ENCODE measurements around the gene PCOLCE2. TPM values are rescaled to one million over a fixed set of nuclear protein-coding genes. Genes with fewer than 3 reads are reported as not detected.

The PCOLCE2 gene
- total RNA-seq, 1 donor from 2014 or later, result 4.2 TPM

DNA sequence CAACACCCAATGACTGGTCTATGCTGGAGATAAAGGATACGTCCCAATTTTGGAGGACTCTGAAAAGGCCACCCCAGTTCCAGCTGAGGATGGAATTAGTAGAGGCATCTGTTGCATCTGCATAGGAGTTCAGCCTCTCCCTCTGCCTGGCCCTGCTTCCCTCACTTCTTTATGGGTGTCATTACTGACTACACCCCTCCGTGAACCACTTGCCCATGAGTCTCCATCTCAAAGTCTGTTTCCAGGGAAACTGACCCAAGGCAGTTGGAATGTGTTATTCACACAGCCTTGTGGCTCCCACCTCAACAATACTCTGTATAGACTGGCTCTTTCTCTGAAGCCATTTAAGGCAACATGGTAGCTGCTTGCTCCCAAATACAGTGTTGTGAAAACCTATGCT is 21.4 kb upstream of the PCOLCE2 start:
- H3K4me3 Mint-ChIP-seq, result no peak overlapping the region
- TF ChIP-seq, protein P1, sequence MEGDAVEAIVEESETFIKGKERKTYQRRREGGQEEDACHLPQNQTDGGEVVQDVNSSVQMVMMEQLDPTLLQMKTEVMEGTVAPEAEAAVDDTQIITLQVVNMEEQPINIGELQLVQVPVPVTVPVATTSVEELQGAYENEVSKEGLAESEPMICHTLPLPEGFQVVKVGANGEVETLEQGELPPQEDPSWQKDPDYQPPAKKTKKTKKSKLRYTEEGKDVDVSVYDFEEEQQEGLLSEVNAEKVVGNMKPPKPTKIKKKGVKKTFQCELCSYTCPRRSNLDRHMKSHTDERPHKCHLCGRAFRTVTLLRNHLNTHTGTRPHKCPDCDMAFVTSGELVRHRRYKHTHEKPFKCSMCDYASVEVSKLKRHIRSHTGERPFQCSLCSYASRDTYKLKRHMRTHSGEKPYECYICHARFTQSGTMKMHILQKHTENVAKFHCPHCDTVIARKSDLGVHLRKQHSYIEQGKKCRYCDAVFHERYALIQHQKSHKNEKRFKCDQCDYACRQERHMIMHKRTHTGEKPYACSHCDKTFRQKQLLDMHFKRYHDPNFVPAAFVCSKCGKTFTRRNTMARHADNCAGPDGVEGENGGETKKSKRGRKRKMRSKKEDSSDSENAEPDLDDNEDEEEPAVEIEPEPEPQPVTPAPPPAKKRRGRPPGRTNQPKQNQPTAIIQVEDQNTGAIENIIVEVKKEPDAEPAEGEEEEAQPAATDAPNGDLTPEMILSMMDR (IDR thresholded peaks at IDR 0.05; ENCODE audit: unreplicated experiment), result no peak
- H3K36me3 Mint-ChIP-seq, result no peaks in the 10 kb centered on the region
- peaks cover 5% of the 10 kb centered on the region for H3K4me1 Mint-ChIP-seq
- H3K9me3 Mint-ChIP-seq, result no peaks in the 10 kb centered on the region
- DNase-seq (ENCODE audit: low spot score in 2 of 2, unreplicated experiment in 2 of 2), result no peak
- peaks cover 26% of the 10 kb centered on the region for H3K27me3 Mint-ChIP-seq (ENCODE audit: low read depth)
- no peak overlapping the region for H3K27ac Mint-ChIP-seq

DNA sequence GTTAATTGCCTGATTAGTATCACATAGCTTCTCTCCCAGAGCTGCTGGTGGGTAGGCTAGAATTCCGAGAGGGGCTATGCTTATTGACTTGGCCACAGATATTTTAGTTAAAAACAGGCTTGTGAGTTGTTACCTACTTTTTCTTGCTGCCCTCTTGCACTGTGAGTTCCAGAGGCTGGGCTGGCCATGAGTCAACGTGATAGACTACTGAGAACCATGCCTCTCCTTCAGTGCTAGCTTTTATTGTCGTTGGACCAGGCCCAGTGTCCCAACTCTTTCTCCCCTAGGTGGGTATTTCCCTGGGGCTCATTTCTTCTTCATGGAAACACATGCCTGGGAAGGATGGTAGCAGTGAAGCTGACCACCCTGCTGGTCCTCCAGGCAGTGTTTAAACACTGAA is 20.4 kb upstream of the PCOLCE2 start:
- no peak for DNase-seq (ENCODE audit: low spot score in 2 of 2, unreplicated experiment in 2 of 2)
- Mint-ChIP-seq H3K4me1 (peaks cover 5% of the 10 kb centered on the region), H3K36me3 (no peaks in the 10 kb centered on the region), H3K9me3 (no peaks in the 10 kb centered on the region), H3K27ac (no peak overlapping the region), H3K4me3 (no peak overlapping the region), H3K27me3 (ENCODE audit: low read depth) (peaks cover 35% of the 10 kb centered on the region)
- TF ChIP-seq, protein P1 (IDR thresholded peaks at IDR 0.05; ENCODE audit: unreplicated experiment), result no peak

DNA sequence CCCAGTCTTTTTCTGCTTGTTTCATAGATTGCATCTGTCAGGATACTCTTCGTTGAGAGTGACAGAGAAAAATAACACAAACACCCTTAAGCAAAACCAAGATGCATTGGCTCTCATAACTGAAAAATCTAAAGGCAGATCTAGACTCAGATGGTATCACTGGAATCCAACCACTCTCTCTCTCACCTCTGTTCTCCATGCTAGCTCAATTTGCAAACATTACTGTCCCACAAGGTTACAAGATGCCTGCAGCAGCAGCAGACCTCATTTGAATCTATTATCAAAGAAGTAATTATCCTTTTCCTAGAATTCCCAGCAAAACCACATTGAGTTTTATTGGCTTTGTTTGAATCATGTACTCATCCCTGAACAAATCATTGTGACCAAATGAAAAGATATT is 19.1 kb upstream of the PCOLCE2 start:
- TF ChIP-seq, protein P1 (IDR thresholded peaks at IDR 0.05; ENCODE audit: unreplicated experiment), result no peak
- no peak for DNase-seq (ENCODE audit: low spot score in 2 of 2, unreplicated experiment in 2 of 2)
- Mint-ChIP-seq H3K36me3 (no peaks in the 10 kb centered on the region), H3K27ac (no peak overlapping the region), H3K27me3 (ENCODE audit: low read depth) (peaks cover 37% of the 10 kb centered on the region), H3K4me3 (no peak overlapping the region), H3K9me3 (no peaks in the 10 kb centered on the region), H3K4me1 (peaks cover 5% of the 10 kb centered on the region)

DNA sequence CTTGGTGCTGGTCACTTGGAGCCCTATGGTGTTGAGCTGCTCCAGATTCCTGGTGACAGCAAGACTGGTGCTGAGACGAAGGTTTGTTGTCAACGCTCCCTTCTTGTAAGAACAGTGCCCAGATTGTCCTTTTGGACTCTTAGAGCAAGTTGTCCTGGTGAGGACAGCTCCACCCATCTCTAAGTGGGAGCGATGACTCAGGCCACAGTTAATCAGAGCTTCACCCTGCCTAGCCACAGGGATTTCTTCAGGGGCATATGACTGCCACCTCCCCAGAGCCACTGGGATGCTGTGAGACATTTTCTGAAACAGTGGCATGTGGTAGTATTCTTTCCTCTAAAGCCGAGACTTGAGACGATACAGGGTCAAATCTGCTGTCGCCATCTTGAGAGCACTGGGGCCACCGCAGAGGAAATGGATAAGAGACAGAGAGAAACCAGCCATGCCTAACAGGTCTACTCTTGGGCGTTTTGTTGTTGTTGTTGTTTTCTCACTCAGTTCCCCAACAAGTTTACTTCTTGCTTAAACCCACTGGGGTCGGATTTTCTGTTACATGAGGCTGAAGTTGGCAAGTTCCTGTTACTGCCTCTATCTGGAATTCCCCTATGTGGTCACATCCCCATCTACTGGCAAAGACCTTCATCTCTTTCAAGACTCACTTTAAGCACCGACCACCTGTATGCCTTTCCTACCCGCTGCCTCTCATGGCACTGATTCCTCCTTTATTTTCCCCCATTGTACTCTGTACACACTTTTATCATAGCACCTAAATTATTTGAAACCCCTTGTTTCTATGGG is 16.0 kb upstream of the PCOLCE2 start:
- Mint-ChIP-seq H3K9me3 (no peaks in the 10 kb centered on the region), H3K27me3 (ENCODE audit: low read depth) (peaks cover 41% of the 10 kb centered on the region), H3K27ac (no peak overlapping the region), H3K4me3 (no peak overlapping the region), H3K36me3 (no peaks in the 10 kb centered on the region), H3K4me1 (no peaks in the 10 kb centered on the region)
- no peak for DNase-seq (ENCODE audit: low spot score in 2 of 2, unreplicated experiment in 2 of 2)
- TF ChIP-seq, protein P1 (IDR thresholded peaks at IDR 0.05; ENCODE audit: unreplicated experiment), result no peak

DNA sequence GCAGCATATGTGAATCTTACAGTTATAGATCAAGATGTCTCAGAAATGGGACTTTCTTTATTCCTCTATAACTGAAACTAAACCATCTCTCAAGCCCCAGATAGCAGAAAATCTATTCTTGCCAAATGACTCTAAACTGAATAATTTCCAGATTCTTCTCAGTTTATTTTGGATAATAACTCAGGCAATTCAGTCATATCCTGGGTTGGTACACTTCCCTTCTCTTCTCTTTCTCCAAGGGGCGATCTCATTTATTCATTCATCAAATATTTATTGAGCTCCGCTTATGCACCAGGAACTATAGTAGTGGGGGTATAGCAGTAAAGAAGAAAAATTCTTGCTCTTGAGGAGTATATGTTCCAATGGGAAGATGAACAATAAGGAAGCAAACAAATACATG is 13.5 kb upstream of the PCOLCE2 start:
- peaks cover 35% of the 10 kb centered on the region for H3K27me3 Mint-ChIP-seq (ENCODE audit: low read depth)
- DNase-seq (ENCODE audit: low spot score in 2 of 2, unreplicated experiment in 2 of 2), result no peak
- TF ChIP-seq, protein P1 (IDR thresholded peaks at IDR 0.05; ENCODE audit: unreplicated experiment), result no peak
- peaks cover 6% of the 10 kb centered on the region for H3K9me3 Mint-ChIP-seq
- H3K27ac Mint-ChIP-seq, result no peak overlapping the region
- no peak overlapping the region for H3K4me3 Mint-ChIP-seq
- H3K36me3 Mint-ChIP-seq, result no peaks in the 10 kb centered on the region
- H3K4me1 Mint-ChIP-seq, result no peaks in the 10 kb centered on the region

All from mesothelial cell of epicardium (in vitro differentiated cells).